Measurements from ENCODE around the gene LRP1B. TPM values are rescaled to one million over a fixed set of nuclear protein-coding genes. Genes with fewer than 3 reads are reported as not detected.
"Not testable (repeated sequence)": the region's sequence is repeated elsewhere in the genome, so short reads cannot be mapped to it uniquely, and the experiment has no call there.

Gene LRP1B
- total RNA-seq, 4 donors from 2014 or later: 0.42 to 0.71 (median 0.65) TPM

DNA sequence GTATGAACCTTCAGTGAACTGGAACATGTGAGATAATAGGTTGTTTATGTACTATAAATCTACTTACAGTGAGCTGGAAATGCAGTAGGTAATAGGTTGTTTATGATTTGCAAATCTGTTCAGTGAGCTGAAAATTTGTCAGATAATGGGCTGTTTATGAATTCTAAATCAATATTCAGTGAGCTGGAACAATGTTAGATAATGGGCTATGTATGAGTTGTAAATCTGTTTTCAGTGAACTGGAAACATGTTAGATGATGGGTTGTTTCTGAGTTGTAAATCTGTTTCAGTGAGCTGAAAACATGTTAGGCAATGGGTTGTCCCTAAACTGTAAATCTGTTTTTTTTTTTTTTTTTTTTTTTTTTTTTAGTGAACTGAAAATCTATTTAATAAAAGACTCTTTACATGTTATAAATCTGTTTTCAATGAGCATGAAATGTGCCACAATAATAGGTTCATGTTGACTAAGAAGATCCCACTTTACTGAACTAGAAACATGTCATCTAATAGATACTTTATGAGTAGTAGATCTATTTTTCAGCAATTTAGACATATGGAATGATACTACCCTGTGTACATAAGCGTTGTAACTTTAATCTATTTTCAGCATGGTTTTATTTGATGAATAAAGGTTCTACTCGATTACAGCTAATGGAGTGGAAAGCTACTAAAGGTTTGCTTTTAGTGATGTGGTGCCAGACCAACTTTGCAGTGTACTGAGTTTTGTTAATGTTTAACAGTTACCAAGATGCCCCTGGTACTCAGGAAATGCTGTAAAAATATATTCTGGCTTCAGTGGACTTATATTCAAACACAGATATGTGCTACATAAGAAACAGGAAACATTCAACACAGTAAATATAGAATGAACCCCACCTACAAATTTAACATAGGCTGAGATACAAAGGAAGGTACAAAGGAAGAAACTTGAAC lies 1471.8 kb downstream of the LRP1B start:
- no peaks in the 10 kb centered on the region for H3K36me3 ChIP-seq
- no peak for DNase-seq (ENCODE audit: extremely low spot score)
- no peak overlapping the region for H3K4me3 ChIP-seq
- no peak overlapping the region for H3K27ac ChIP-seq (replicated peaks in 1 of 4)
- TF ChIP-seq EP300 (IDR thresholded peaks at IDR 0.05): no peak
- TF ChIP-seq, protein P1, sequence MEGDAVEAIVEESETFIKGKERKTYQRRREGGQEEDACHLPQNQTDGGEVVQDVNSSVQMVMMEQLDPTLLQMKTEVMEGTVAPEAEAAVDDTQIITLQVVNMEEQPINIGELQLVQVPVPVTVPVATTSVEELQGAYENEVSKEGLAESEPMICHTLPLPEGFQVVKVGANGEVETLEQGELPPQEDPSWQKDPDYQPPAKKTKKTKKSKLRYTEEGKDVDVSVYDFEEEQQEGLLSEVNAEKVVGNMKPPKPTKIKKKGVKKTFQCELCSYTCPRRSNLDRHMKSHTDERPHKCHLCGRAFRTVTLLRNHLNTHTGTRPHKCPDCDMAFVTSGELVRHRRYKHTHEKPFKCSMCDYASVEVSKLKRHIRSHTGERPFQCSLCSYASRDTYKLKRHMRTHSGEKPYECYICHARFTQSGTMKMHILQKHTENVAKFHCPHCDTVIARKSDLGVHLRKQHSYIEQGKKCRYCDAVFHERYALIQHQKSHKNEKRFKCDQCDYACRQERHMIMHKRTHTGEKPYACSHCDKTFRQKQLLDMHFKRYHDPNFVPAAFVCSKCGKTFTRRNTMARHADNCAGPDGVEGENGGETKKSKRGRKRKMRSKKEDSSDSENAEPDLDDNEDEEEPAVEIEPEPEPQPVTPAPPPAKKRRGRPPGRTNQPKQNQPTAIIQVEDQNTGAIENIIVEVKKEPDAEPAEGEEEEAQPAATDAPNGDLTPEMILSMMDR (IDR thresholded peaks at IDR 0.05): no peak
- H3K9me3 ChIP-seq: no peaks in the 10 kb centered on the region
- intact Hi-C loops (cut with DNase I): no loop called here
- 95% methylated on average over 2 of the region's 2 CpGs for WGBS
- no peaks in the 10 kb centered on the region for H3K27me3 ChIP-seq
- no peaks in the 10 kb centered on the region for H3K4me1 ChIP-seq

DNA sequence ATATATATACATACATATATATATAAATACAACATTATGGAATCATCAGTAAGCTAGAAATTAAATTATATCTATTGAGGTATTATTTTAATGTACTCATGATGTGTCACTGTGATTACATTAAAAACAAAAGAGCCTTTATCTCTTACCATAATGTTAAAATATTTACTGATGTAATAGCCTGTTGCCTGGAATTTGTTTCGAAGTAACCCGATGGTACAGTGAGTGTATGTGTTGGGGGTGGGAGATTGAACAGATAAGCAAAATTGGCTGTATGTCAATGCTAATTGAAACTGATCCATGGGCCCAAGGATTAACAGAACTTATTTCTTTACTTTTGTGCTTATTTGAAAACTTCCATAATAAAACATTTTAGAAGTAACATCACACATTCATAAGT lies 1473.2 kb downstream of the LRP1B start:
- no peaks in the 10 kb centered on the region for H3K36me3 ChIP-seq
- H3K27me3 ChIP-seq: no peaks in the 10 kb centered on the region
- intact Hi-C loops (cut with DNase I): no loop called here
- no peak overlapping the region for H3K4me3 ChIP-seq
- no peaks in the 10 kb centered on the region for H3K9me3 ChIP-seq
- WGBS: 80% methylated on average over 2 of the region's 2 CpGs
- no peaks in the 10 kb centered on the region for H3K4me1 ChIP-seq
- DNase-seq (ENCODE audit: extremely low spot score): no peak
- no peak overlapping the region for H3K27ac ChIP-seq (replicated peaks in 1 of 4)
- TF ChIP-seq POLR2AphosphoS5 (IDR thresholded peaks at IDR 0.05) (no peak), EP300 (IDR thresholded peaks at IDR 0.05) (no peak), POLR2A (IDR thresholded peaks at IDR 0.05; ENCODE audit: low read depth) (no peak)
- TF ChIP-seq, protein P1 (IDR thresholded peaks at IDR 0.05): no peak

DNA sequence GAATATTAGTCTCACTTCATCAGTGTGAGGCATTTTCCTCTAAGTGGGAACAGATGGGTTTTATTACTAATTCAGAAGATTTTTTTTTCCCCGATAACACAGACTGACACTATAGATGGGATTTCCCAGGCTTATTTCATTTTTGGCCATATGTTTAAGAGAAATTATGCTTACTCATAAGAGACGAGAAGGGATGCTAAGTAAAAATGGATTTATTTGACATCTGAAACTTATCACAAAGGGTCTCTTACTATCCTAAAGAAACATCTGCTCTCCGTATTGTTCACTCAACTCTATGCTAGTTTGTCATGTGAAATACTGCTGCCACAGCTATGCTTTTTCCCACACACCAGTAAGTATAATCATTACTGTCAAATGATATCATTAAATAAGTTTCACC lies 1476.3 kb downstream of the LRP1B start:
- intact Hi-C loops (cut with DNase I): no loop called here
- H3K4me3 ChIP-seq: no peak overlapping the region
- H3K27ac ChIP-seq (replicated peaks in 1 of 4): no peak overlapping the region
- no peaks in the 10 kb centered on the region for H3K4me1 ChIP-seq
- no peaks in the 10 kb centered on the region for H3K9me3 ChIP-seq
- no peak for DNase-seq (ENCODE audit: extremely low spot score)
- H3K27me3 ChIP-seq: no peaks in the 10 kb centered on the region
- TF ChIP-seq POLR2AphosphoS5 (IDR thresholded peaks at IDR 0.05): no peak
- TF ChIP-seq, protein P1 (IDR thresholded peaks at IDR 0.05): no peak
- TF ChIP-seq EP300 (IDR thresholded peaks at IDR 0.05): no peak
- no peak for TF ChIP-seq POLR2A (IDR thresholded peaks at IDR 0.05; ENCODE audit: low read depth)
- 53% methylated on average over 3 of the region's 3 CpGs for WGBS
- no peaks in the 10 kb centered on the region for H3K36me3 ChIP-seq

DNA sequence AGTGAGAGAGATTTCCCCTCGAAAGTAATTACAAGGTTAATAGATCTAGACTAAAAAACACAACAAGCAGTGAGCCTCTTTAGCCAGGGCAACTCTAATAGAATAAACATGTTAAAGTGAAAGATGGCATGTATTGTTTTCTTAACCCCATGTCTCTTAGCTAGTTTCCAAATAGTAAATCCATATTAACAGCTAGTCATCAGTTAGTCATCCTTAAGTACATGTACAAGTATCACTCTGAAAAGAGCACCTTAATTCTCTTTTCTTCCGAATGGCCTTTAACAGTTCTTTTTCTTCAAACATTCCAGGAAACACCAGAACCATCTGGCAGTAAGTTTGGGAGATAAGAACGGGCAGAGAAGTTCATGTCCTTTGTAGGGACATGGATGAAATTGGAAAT lies 1480.0 kb downstream of the LRP1B start:
- 84% methylated on average over 3 of the region's 3 CpGs for WGBS
- H3K4me1 ChIP-seq: no peaks in the 10 kb centered on the region
- no peak for DNase-seq (ENCODE audit: extremely low spot score)
- no peak overlapping the region for H3K27ac ChIP-seq (replicated peaks in 1 of 4)
- H3K4me3 ChIP-seq: no peak overlapping the region
- H3K9me3 ChIP-seq: no peaks in the 10 kb centered on the region
- TF ChIP-seq POLR2A (IDR thresholded peaks at IDR 0.05; ENCODE audit: low read depth) (no peak), POLR2AphosphoS5 (IDR thresholded peaks at IDR 0.05) (no peak), EP300 (IDR thresholded peaks at IDR 0.05) (no peak)
- TF ChIP-seq, protein P1 (IDR thresholded peaks at IDR 0.05): no peak
- intact Hi-C loops (cut with DNase I): no loop called here
- no peaks in the 10 kb centered on the region for H3K27me3 ChIP-seq
- no peaks in the 10 kb centered on the region for H3K36me3 ChIP-seq

DNA sequence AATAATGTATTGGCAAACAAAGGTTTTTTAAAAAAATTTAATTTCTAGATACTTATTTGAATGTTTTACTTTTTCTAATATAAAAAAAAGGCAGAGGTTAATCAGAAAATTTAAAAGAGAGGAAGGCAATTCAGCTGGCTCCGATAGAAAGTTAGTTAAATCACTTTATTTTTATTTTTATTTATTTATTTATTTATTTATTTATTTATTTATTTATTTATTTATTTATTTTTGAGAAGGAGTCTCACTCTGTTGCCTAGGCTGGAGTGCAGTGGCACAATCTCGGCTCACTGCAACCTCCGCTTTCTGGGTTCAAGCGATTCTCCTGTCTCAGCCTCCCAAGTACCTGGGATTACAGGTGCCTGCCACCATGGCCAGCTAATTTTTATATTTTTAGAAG lies 1480.7 kb downstream of the LRP1B start:
- H3K4me1 ChIP-seq; H3K36me3 ChIP-seq; H3K27ac ChIP-seq (replicated peaks in 1 of 4); intact Hi-C loops (cut with DNase I); H3K27me3 ChIP-seq; DNase-seq (ENCODE audit: extremely low spot score); H3K4me3 ChIP-seq; H3K9me3 ChIP-seq: not testable (repeated sequence)
- WGBS: 94% methylated on average over 4 of the region's 4 CpGs

Data from esophagus muscularis mucosa (tissue), 4 donors.